Measurements from ENCODE around the gene GPC6. TPM values are rescaled to one million over a fixed set of nuclear protein-coding genes. Genes with fewer than 3 reads are reported as not detected.
A peak's percentile ranks its signal among the peaks of the same experiment; 100 is the strongest.

The GPC6 gene
- total and polyA plus RNA-seq, 2 experiments from 2014 or later, result 26.0 to 92.8 TPM

GRCh38 chr13:93344048-93344705 is 117.6 kb downstream of the GPC6 start:
- Histone ChIP-seq H3K9me3 (ENCODE audit: low read depth) (no peaks in the 10 kb centered on the region), H3K4me1 (ENCODE audit: insufficient read depth) (peaks cover 9% of the 10 kb centered on the region), H3K27ac (no peak overlapping the region), H3K79me2 (peaks cover 81% of the 10 kb centered on the region), H3K36me3 (replicated peaks; ENCODE audit: insufficient read depth, low read depth) (no peaks in the 10 kb centered on the region), H3K4me2 (no peak overlapping the region), H4K20me1 (ENCODE audit: insufficient read depth, poor library complexity, severe bottlenecking) (no peaks in the 10 kb centered on the region), H3K9me2 (replicated peaks; ENCODE audit: insufficient read depth) (no peaks in the 10 kb centered on the region), H3K4me3 (no peak overlapping the region), H2AFZ (no peak overlapping the region), H3K27me3 (no peaks in the 10 kb centered on the region)
- DNase-seq (ENCODE audit: low spot score), result no peak
- no peak for TF ChIP-seq EZH2 (IDR thresholded peaks at IDR 0.05; ENCODE audit: borderline replicate concordance)
- TF ChIP-seq, protein P1, sequence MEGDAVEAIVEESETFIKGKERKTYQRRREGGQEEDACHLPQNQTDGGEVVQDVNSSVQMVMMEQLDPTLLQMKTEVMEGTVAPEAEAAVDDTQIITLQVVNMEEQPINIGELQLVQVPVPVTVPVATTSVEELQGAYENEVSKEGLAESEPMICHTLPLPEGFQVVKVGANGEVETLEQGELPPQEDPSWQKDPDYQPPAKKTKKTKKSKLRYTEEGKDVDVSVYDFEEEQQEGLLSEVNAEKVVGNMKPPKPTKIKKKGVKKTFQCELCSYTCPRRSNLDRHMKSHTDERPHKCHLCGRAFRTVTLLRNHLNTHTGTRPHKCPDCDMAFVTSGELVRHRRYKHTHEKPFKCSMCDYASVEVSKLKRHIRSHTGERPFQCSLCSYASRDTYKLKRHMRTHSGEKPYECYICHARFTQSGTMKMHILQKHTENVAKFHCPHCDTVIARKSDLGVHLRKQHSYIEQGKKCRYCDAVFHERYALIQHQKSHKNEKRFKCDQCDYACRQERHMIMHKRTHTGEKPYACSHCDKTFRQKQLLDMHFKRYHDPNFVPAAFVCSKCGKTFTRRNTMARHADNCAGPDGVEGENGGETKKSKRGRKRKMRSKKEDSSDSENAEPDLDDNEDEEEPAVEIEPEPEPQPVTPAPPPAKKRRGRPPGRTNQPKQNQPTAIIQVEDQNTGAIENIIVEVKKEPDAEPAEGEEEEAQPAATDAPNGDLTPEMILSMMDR (IDR thresholded peaks at IDR 0.05; ENCODE audit: poor library complexity), result no peak
- no peak for TF ChIP-seq EZH2phosphoT487 (IDR thresholded peaks at IDR 0.05; ENCODE audit: low read depth, severe bottlenecking, unreplicated experiment)
- WGBS (ENCODE audit: low lambda C conversion rate, missing lambda C conversion rate), result 68% methylated on average over 3 of the region's 3 CpGs

DNA sequence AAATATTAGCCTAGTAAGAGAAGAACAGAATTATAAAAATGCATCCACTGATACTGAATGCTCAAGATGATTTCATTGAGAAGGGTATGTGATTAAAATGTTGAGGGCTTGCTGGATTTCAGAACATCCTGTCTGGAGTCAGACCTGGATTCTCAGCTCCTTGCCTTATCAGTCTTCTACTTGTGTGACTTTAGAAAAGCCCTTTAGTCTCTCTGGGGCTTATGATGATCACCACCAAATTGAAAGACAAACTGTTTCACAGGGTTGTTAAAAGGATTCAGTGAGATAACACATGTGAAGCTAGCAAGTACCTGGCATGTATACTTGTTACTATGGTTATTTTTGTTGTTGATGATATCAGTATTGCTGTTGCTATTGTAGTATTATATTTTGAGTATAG is 118.4 kb downstream of the GPC6 start:
- H3K9me2 ChIP-seq (replicated peaks; ENCODE audit: insufficient read depth), result no peaks in the 10 kb centered on the region
- peaks cover 81% of the 10 kb centered on the region for H3K79me2 ChIP-seq
- H2AFZ ChIP-seq, result no peak overlapping the region
- no peak overlapping the region for H3K27ac ChIP-seq
- TF ChIP-seq, protein P1 (IDR thresholded peaks at IDR 0.05; ENCODE audit: poor library complexity), result no peak
- TF ChIP-seq EZH2phosphoT487 (IDR thresholded peaks at IDR 0.05; ENCODE audit: low read depth, severe bottlenecking, unreplicated experiment), result no peak
- TF ChIP-seq EZH2 (IDR thresholded peaks at IDR 0.05; ENCODE audit: borderline replicate concordance), result no peak
- no peak for DNase-seq (ENCODE audit: low spot score)
- peaks cover 9% of the 10 kb centered on the region for H3K4me1 ChIP-seq (ENCODE audit: insufficient read depth)
- H3K27me3 ChIP-seq, result no peaks in the 10 kb centered on the region
- H4K20me1 ChIP-seq (ENCODE audit: insufficient read depth, poor library complexity, severe bottlenecking), result no peaks in the 10 kb centered on the region
- no peak overlapping the region for H3K4me3 ChIP-seq
- H3K4me2 ChIP-seq, result peak overlapping the region; percentile 13
- H3K9me3 ChIP-seq (ENCODE audit: low read depth), result no peaks in the 10 kb centered on the region
- no peaks in the 10 kb centered on the region for H3K36me3 ChIP-seq (replicated peaks; ENCODE audit: insufficient read depth, low read depth)

- Histone ChIP-seq H3K9me3 (ENCODE audit: low read depth) (no peaks in the 10 kb centered on the region), H4K20me1 (ENCODE audit: insufficient read depth, poor library complexity, severe bottlenecking) (no peaks in the 10 kb centered on the region), H3K27ac (no peak overlapping the region), H3K4me3 (no peak overlapping the region), H2AFZ (no peak overlapping the region), H3K4me2 (peak overlapping the region; percentile 13), H3K79me2 (peaks cover 80% of the 10 kb centered on the region), H3K9me2 (replicated peaks; ENCODE audit: insufficient read depth) (no peaks in the 10 kb centered on the region), H3K4me1 (ENCODE audit: insufficient read depth) (peaks cover 9% of the 10 kb centered on the region), H3K36me3 (replicated peaks; ENCODE audit: insufficient read depth, low read depth) (no peaks in the 10 kb centered on the region), H3K27me3 (no peaks in the 10 kb centered on the region)
- WGBS (ENCODE audit: low lambda C conversion rate, missing lambda C conversion rate), result 23% methylated on average over 2 of the region's 2 CpGs
- DNase-seq (ENCODE audit: low spot score), result no peak
- TF ChIP-seq EZH2phosphoT487 (IDR thresholded peaks at IDR 0.05; ENCODE audit: low read depth, severe bottlenecking, unreplicated experiment) (no peak), EZH2 (IDR thresholded peaks at IDR 0.05; ENCODE audit: borderline replicate concordance) (no peak)
- TF ChIP-seq, protein P1 (IDR thresholded peaks at IDR 0.05; ENCODE audit: poor library complexity), result no peak
Measured at GRCh38 chr13:93345770-93346169, 119.2 kb downstream of the GPC6 start.
